DMS 273 (cell line): ENCODE data around the gene CUBN.
A peak's percentile ranks its signal among the peaks of the same experiment; 100 is the strongest.
"Not testable (repeated sequence)": the region's sequence is repeated elsewhere in the genome, so short reads cannot be mapped to it uniquely, and the experiment has no call there.

Experiments used
- DNase-seq: peaks from one replicate; lab custom pipeline; 2025; ENCODE audit not compliant: unreplicated experiment; lab: John Stamatoyannopoulos, UW

Gene CUBN

DNA sequence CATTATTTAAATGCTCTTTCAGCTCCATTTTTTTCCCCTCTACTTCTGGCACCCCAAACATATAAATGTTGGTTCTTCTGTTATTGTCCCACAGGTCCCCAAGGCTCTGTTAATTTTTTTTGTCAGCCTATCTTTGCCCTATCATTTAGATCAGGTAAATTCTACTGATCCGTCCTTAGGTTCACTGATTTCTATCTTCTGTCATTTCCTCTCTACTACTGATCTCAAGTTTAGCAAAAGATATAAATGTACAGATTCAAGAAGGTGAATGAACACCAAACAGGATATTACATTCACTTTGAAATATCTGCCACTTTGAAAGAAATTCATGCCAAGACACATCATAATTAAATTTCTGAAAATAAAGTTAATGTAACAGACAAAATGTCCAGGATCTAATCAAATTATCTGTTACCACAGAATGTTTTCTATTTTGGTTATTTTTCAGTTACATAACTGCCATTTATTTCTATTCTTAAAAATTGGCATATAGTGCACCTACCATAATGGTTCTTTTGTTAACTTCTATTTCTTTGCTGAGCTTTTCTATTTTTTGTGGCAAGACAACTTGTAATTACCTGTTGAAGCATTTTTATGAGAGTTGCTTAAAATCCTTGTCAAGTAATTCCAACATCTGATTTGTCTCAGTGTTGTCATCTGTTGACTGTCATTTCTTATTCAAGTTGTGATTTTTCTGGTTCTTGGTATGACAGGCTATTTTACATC, 12.1 kb upstream of the CUBN start:
- DNase-seq, result no peak

DNA sequence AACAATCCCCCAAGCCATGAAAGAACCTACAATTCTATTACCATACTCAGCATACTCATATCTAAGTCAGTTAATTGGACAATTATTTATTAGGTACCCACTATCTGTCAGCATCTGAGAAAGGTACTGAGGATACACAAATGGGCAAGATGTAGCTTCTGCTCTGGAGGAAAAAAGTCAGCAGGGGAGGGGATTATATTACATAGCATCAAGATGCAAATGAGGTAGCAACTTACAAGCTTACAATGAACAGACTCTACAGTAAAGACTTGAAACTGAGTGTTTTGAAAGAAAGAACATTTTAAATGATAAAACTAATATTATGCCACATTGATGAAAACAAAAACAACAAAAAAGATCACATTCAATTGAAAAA, 10.8 kb upstream of the CUBN start:
- DNase-seq, result peak; percentile 0

- no peak for DNase-seq
These were observed 8.9 kb upstream of the CUBN start for GRCh38 chr10:17138460-17139042.

DNA sequence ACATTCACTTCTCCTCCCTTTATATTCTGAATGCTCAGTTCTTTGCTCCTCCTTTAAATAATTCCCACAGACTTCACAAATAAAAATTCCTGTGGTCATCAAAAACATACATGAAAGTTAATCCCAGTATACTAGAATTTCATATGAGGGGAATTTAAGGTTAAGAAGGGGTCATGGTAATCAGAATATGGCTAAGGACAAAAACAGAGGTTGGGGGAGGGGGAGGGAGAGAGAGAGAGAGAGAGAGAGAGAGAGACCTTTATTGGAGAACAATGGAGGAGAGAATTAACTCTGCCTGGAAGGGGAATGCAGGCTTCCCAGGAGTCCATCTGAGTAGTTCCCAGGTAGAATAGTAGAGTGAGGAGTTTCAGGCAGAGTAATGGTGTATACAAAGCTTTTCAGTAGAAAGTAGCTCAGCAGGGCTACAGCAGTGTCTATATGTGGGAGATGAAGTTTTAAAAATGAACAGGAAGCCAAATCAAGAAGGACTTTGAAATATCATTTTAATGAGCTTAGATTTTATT, 5.2 kb upstream of the CUBN start:
- DNase-seq, result no peak

GRCh38 chr10:17134282-17134681, 4.7 kb upstream of the CUBN start:
- no peak for DNase-seq

DNA sequence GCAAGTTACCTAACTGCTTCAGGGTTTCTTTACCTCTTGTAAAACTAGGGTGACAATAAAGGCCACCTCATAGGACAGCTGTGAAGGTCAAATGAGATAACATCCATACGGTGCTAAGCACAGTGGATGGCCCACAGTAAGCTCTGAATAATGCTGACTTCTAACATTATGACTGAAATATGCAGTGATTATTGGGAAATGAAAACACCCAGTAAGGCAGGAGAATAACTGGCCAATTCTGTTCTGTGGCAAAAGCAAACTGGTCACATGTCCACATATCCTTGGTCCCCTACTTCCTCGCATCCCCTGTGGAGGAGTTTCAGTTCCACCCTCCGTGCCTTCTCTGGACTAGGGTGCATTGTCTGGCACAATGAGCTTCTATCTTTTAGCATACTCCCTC, 1.4 kb downstream of the CUBN start:
- no peak for DNase-seq

GRCh38 chr10:17126327-17126726, 3.3 kb downstream of the CUBN start:
- DNase-seq, result no peak

DNA sequence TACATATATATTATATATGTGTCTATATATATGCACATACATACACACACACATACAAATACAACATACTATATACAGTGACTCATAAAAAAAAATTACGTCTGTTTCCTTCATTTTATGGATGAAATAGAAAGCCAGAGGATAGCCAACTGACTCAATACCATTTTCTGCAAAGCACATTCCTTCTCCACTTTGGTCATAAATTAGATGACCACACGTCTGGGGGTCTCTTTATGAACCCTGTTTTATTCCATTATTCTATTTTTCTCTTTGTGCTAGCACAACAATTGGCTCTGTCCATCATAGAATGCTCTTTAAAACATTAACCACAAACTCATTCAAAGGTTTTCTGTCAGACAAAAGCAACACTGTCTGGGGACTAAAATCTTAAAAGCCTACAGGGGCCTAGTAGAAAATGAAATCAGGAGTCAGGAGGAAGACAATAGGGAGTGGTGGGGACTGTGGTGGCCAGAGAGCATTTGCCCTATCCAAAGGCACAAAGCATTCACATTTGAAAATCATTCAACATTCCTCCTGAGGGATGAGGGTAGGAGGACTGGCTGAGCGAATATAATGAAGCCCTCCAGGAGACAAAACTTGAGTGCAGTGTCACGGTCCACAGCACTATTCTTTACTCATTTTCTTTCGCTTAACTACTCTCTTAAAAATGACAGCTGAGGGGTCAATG, 4.3 kb downstream of the CUBN start:
- DNase-seq, result no peak

DNA sequence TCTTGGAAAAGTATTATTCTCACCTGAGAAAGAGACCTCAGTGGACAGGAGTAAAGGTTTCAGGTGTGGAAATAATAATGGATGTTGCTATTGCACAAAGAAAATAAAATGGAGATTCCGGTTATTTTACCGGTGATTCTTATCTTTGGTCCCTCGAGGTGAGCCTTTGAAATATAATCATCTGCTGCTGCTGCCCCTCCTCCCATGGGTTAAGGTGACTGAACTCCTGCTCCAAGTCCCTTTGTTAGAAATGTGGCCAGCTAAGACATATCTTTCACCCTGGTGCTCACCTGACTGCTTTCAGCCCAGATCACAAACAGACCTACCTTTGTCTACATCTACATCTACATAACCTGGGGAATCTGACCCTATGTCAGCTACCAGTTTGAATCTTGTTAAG, 5.7 kb downstream of the CUBN start:
- no peak for DNase-seq

DNA sequence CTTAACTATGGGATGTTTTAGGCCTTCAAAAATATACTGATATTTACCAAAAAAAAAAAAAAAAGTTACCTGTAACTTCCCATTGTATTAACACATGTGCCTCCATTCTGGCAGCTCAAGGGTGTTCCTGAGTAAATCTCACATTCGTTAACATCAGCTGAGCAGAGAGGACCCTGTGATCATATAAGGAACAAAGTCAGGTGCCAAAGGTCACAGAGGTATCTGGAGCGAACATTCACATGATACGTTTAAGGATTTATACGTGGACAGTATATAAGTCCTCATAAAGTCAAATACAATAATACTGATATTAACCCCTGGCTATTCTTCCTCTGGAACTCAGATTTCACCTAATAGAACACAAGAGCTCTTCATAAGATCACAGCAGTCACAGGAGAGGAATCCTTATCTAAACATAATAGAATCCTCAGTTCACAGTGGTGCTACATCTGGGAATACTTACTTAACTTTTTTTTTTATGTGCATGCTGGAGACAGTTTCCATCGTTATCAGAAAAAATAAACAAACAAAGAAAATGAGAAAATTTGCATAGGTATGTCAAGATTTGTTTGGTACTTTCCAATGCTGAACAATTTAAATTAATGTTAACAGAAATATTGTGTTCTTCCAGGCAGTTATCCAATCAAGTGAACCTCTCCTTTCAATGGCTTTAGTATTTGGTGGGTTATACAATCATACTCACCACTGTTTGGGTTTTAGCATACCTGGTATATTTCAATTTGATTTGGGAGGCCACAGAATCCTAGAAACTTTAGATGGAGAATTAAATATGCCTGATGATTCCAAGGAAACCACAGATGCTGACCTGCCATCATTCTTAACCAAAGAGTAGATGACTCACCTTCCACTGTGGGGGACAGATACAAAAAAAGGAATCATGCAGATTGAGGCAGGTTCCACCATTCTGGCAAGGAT, 6.6 kb downstream of the CUBN start:
- DNase-seq, result no peak

GRCh38 chr10:17122052-17122451, 7.6 kb downstream of the CUBN start:
- no peak for DNase-seq

- no peak for DNase-seq
These were observed 8.9 kb downstream of the CUBN start for GRCh38 chr10:17120694-17121093.

DNA sequence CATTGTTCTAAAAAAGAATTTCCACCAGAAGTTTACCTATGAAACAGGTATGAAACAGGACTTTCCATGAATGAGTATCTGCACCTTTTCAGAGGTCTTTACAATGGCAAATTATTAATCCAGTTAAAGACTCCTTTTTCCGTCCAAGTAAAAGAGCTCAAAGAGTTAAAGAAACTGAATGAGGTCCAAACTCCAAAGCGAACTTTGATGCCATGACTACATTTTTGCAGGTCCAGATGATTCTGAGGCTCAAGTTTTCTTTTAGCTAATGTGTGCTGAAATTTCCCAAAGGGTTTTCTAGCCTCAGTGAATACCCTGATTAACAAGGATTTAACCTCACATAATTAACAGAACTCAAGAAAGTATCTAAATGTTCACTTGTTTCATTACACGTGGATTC, 9.8 kb downstream of the CUBN start:
- DNase-seq, result no peak

- no peak for DNase-seq
These were observed 13.4 kb downstream of the CUBN start for GRCh38 chr10:17116193-17116592.

- no peak for DNase-seq
These were observed 13.9 kb downstream of the CUBN start for GRCh38 chr10:17115683-17116082.

- not testable (repeated sequence) for DNase-seq
These were observed 14.7 kb downstream of the CUBN start for GRCh38 chr10:17114878-17115444.

- DNase-seq, result no peak
These were observed 15.6 kb downstream of the CUBN start for GRCh38 chr10:17113889-17114540.

GRCh38 chr10:17113346-17113745, 16.3 kb downstream of the CUBN start:
- DNase-seq, result no peak

- DNase-seq, result no peak
These were observed 17.0 kb downstream of the CUBN start for GRCh38 chr10:17112566-17112965.

DNA sequence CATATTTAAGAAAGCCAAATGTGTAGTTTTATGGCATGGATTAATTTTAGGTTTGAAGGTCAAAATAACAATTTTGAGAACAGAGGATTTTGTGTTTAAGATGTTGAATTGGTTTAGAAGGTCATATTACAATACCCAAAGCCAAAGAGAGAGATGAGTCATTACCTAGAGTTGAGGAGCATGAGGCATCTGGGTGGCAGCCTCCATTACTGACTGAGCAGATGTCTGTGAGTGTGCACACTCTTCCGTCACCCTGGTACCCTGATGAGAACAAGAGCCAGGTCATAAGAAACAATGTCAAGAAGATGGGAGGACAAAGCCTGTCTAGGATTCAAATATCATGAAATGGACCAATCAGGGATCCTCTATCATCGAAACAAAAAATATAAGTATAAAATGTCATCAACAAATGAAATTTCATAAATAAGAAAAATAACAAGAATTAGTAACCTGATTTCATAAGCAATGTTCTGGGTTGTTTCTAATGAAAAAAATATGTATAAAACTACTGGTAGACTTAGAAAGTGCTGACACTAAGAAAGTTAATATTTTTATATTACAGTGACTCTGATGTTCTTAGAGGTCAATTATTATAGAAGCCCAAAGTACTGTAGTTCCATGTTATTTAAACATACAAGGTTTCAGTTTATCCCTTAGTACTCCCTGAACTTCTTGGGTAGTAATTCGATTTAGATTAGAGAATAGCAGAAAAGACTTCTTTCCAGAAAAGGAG, 20.0 kb downstream of the CUBN start:
- peak; percentile 20 for DNase-seq
